HG03571 (cell line): Measurements from ENCODE around the gene IWS1.
"Not testable (repeated sequence)": the region's sequence is repeated elsewhere in the genome, so short reads cannot be mapped to it uniquely, and the experiment has no call there.

ENCODE experiments used
- ATAC-seq: cut with Tn5 transposase; IDR thresholded peaks from one replicate; pipeline ENCODE4 v1.9.1; 2021; ENCODE audit not compliant: unreplicated experiment

IWS1 gene

GRCh38 chr2:127561371-127561770, 35.1 kb upstream of the IWS1 start:
- ATAC-seq = no peak

DNA sequence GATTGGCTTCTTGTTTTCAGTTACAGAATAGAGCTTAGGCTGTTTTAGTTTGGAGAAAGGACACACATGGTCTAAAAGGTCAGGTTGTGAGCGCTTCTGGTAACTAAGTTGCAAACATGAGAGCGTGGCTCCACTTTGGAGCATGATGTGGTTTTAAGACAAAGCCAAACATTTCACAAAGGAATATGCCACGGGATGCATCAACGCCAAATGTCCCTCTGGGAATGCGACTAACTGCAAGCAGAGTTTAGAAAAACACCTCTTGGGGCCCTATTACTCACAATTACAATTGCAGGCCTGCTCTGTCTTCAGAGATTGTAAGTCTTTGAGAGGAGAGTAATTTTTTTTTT, 34.6 kb upstream of the IWS1 start:
- no peak for ATAC-seq

GRCh38 chr2:127560201-127560930, 34.1 kb upstream of the IWS1 start:
- no peak for ATAC-seq

DNA sequence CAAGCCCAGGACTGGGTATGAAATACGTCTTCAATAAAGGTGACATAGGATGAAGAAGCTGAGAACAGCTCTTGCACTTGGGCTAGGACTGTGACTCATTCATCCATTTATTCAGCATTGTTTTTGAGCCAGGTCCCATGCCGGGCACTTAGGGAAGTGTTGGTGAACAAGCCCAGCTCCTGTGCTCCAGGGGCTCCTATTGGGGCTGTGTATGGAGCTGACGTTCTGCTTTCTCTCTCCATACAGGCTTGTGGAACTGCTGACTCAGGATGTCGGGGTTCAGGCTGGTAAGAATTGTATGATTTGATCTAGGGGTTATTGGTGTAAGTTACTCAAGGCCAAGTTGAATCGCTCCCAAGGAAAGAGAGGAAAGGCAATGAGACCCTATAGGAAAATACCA, 33.2 kb upstream of the IWS1 start:
- no peak for ATAC-seq

GRCh38 chr2:127558911-127559310, 32.6 kb upstream of the IWS1 start:
- ATAC-seq = no peak

- ATAC-seq = no peak
Measured at GRCh38 chr2:127552846-127553245, 26.6 kb upstream of the IWS1 start.

DNA sequence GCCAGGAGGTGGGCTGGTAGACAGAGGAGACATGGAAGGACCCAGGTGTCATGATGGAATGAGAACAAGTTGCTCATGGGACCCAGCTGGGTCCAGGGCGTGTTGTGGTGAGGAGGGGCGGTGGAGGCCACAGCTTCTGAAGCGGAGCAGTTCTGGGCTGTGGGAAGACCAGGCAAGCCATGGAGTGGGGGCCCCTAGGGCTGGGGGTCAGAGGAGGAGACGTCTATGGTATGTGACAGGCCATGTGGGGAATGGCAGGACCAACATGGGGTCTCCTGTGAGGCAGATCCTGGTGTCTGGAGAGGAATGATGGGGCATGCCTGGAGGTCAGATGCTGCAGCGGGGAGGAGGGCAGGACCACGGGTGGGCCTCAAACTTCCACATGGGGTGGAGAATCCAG, 26.0 kb upstream of the IWS1 start:
- no peak for ATAC-seq

DNA sequence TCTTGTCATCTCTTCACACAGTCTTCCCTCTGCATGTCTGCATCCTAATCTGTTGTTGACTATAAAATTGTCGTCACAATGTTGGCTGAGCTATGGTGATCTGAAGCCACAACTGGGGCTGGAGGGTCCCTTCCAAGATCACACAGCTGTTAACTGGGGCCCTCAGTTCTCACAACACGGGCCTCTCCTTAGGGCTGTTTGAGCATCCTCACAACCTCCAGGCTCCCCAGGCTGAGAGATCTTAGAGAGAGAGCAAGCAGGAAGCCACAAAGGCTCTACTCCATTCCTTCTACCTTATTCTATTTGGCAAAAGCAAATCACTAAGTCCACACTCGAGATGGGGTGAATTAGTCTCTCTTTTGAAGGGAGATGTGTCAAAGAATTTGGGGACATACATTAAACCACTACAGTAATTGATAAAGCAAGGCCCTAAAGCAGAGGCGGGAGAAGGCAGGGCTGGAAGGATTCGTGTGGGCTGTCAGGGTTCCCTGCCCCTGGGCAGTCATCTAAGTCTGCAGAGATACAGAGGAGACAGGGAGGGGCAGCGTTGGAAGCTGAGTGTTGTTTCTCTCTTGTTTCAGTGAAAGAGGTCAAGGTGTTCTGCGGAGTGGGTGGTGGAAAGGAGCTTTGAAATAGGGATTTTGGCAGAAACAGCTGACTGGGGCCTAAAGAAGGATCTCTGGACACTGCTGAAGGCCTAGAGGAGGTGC, 25.1 kb upstream of the IWS1 start:
- no peak for ATAC-seq

DNA sequence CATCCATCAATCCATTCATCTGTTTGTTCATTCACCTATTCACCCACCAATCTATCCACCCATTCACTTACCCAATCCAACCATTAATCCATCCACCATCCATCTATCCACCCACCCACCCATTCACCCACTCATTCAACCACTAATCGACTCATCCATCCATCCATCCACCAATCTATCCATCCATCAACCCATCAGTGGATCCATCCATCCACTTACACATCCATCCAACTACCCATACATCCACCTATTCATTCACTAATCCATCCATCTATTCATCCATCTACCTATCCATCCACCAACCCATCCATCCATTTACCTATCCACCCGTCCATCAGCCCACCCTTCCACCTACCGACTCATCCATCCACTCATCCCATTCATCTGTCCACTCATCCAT, 20.5 kb upstream of the IWS1 start:
- no peak for ATAC-seq

- no peak for ATAC-seq
Measured at GRCh38 chr2:127545796-127546195, 19.5 kb upstream of the IWS1 start.

GRCh38 chr2:127545189-127545588, 18.9 kb upstream of the IWS1 start:
- ATAC-seq = no peak

GRCh38 chr2:127543013-127543501, 16.8 kb upstream of the IWS1 start:
- ATAC-seq = not testable (repeated sequence)

DNA sequence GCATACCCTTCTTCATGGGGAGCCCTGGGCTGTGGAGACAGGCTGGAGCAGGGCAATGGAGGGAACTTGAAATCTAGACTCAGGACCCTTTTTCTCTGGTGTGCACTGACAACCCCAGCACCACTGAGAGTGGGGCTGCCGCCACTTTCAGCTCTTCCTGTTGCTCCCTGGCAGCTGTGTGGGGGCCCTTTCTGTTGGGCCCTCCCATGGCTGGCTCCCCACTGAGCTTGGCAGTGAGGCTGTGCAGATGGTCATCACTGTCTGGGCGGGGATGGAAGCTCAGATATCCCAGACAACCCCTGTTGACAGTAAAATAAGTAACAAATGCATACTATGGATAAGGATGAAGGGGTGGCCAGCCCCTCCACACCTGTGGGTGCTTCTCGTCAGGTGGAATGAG, 15.9 kb upstream of the IWS1 start:
- ATAC-seq = no peak

DNA sequence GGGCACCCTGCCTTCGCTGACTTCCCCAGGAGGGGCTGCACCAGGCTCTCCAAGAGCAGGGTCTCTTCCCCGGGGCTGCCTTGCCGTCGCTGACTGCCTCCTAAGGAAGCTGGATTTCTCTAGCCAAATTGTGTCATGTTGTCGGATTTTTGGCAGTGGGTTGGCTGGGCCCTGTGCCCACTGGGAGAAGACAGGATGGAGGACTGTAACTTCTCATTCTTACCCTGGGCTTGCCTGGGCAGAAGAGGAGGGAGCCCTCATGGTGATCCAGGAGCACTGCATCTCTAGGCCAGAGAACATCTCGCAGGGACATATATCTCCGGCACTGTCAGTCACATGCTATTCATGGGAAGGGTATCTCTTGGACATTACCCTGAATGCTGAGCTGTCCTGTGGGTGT, 15.5 kb upstream of the IWS1 start:
- ATAC-seq = no peak

DNA sequence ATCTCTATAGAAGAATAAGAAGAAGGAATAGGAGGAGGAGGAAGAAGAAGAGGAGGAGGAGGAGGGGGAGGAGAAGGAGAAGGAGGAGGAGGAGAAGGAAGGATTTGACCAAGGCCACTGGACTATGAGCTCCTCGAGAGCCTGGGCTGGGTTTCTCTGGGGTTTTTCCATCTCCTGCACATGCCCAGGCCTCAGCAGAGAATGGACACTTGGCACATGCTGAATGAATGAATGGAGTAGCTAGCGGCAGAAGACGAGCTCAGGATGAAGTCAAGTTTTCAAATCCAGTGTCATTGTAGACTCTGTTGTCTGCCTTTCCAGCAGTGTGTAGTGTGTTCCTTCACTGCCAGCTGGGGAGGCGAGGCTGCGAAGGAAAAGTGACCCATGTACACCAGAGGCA, 11.4 kb upstream of the IWS1 start:
- no peak for ATAC-seq

DNA sequence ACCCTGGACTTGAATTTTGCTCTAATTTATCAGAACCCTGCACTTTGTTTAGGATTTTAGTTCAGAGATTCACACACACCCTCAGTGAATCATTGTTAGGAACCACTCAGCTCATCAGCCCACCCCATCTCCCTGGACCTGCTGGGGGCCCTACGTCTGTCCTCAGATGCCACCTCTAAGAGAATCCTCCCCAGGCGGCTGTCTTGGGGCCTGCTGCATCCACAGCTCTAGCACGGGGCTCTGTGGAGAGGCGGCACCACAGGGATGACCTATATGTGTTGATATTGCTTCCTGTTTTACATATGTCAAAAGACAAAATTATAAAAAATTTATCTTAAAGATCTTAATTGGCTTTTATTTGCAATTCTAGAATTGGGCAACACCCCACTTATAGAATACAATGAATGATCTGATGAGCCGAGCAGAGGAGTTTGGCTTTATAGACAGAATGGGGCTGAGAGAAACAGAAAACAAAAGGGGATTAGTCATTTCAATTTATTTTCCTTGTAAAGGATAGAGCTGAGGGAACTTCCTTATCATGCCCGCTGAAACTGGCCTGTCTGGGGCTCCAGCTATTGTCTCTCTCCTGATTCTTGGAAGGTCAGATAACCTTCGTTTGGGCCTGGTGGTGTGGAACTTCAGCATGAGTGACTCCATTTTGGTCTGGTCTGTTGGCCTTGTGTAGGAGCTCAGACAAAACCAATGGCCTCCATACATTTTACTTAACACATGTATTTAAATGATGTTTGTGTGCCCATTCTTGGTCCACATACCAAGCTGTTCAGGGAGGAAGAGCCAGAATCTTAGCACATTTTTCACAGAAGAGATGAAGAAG, 10.6 kb upstream of the IWS1 start:
- ATAC-seq = no peak

DNA sequence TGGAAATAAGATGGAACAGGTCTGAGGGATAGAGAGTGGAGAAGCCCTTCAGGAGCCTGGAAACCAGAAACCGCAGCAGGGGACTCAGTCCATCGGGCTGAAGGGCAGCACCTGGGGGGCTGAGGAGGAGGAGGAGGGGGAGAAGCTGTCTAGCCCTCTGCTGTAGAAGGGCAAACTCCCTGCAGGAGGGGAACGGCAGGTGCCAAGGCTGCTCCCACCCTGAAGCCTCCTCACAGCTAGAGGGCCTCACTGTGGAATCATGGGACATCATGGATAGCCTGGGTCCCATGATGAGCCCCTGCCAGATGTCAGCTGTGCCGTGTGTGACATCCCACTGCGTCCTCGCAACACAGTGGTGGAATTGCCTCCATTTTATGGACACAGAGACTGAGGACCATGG, 9.6 kb upstream of the IWS1 start:
- no peak for ATAC-seq

GRCh38 chr2:127535422-127535901, 9.2 kb upstream of the IWS1 start, which contains the start of gene MYO7B:
Gene MYO7B, plus strand, starts transcription at chr2:127535683. Its CDS starts 24,040 bp downstream, at chr2:127559723.
- ATAC-seq = no peak

- no peak for ATAC-seq
Measured at GRCh38 chr2:127532296-127532695, 6.0 kb upstream of the IWS1 start.

GRCh38 chr2:127531221-127531648, 4.9 kb upstream of the IWS1 start:
- no peak for ATAC-seq
